ENCODE data around the gene TLCD3B. TPM values are rescaled to one million over a fixed set of nuclear protein-coding genes. Genes with fewer than 3 reads are reported as not detected.

Gene TLCD3B
- polyA plus RNA-seq, 1 donor from 2014 or later, result 18.9 TPM

DNA sequence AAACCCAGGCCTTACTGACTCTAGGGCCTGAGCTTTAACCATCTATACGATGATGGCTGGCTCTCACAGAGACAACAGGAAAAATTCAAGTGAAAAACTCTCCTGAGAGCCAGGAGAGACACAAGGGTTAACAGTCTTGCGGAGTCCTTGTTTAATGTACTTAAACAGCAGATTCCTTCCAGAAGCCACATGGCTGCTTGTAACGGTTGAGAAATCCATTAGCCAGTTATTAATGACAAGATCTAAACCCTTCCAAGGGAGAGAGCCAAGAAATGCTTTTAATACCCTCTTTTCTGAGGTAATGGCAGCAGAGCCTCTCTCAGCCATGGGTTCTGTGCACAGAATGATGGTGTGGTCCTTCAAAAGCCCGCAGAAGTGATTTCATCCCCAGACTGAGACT is 29.3 kb upstream of the TLCD3B start:
- H3K27me3 ChIP-seq (ENCODE audit: insufficient read depth, low read depth, low read length), result no peaks in the 10 kb centered on the region
- no peaks in the 10 kb centered on the region for H3K9me3 ChIP-seq (ENCODE audit: low read length)
- no peak overlapping the region for H3K9ac ChIP-seq (ENCODE audit: low read length)
- H3K4me3 ChIP-seq (ENCODE audit: low read length), result no peak overlapping the region
- no peaks in the 10 kb centered on the region for H3K36me3 ChIP-seq (ENCODE audit: insufficient read depth, low read length)
- no peaks in the 10 kb centered on the region for H4K20me1 ChIP-seq (ENCODE audit: insufficient read depth)
- H3K27ac ChIP-seq (ENCODE audit: low read length), result no peak overlapping the region
- no peaks in the 10 kb centered on the region for H3K79me2 ChIP-seq (replicated peaks; ENCODE audit: insufficient read depth, low read length)
- H3K9me2 ChIP-seq (ENCODE audit: insufficient read depth, low read length), result no peaks in the 10 kb centered on the region
- no peaks in the 10 kb centered on the region for H3F3A ChIP-seq (ENCODE audit: insufficient read depth, low read length, poor library complexity, severe bottlenecking)
- no peak overlapping the region for H2AFZ ChIP-seq (ENCODE audit: low read depth, low read length)
- TF ChIP-seq RAD21 (conservative IDR thresholded peaks at IDR 0.05) (no peak), CTCF (IDR thresholded peaks at IDR 0.05; ENCODE audit: poor library complexity, severe bottlenecking) (no peak), POLR2AphosphoS5 (IDR thresholded peaks at IDR 0.05) (no peak), TAF1 (IDR thresholded peaks at IDR 0.05; ENCODE audit: low read depth) (no peak), EP300 (conservative IDR thresholded peaks at IDR 0.05; ENCODE audit: poor library complexity, severe bottlenecking) (no peak), MXI1 (conservative IDR thresholded peaks at IDR 0.05; ENCODE audit: poor library complexity, severe bottlenecking) (no peak), SMC3 (conservative IDR thresholded peaks at IDR 0.05; ENCODE audit: poor library complexity) (no peak), EZH2 (IDR thresholded peaks at IDR 0.05; ENCODE audit: borderline replicate concordance, insufficient read depth, low read length, poor library complexity, severe bottlenecking) (no peak)
- TF ChIP-seq, protein P1, sequence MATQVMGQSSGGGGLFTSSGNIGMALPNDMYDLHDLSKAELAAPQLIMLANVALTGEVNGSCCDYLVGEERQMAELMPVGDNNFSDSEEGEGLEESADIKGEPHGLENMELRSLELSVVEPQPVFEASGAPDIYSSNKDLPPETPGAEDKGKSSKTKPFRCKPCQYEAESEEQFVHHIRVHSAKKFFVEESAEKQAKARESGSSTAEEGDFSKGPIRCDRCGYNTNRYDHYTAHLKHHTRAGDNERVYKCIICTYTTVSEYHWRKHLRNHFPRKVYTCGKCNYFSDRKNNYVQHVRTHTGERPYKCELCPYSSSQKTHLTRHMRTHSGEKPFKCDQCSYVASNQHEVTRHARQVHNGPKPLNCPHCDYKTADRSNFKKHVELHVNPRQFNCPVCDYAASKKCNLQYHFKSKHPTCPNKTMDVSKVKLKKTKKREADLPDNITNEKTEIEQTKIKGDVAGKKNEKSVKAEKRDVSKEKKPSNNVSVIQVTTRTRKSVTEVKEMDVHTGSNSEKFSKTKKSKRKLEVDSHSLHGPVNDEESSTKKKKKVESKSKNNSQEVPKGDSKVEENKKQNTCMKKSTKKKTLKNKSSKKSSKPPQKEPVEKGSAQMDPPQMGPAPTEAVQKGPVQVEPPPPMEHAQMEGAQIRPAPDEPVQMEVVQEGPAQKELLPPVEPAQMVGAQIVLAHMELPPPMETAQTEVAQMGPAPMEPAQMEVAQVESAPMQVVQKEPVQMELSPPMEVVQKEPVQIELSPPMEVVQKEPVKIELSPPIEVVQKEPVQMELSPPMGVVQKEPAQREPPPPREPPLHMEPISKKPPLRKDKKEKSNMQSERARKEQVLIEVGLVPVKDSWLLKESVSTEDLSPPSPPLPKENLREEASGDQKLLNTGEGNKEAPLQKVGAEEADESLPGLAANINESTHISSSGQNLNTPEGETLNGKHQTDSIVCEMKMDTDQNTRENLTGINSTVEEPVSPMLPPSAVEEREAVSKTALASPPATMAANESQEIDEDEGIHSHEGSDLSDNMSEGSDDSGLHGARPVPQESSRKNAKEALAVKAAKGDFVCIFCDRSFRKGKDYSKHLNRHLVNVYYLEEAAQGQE (IDR thresholded peaks at IDR 0.05; ENCODE audit: borderline replicate concordance), result no peak
- no peak overlapping the region for H3K4me2 ChIP-seq (ENCODE audit: low read length)

DNA sequence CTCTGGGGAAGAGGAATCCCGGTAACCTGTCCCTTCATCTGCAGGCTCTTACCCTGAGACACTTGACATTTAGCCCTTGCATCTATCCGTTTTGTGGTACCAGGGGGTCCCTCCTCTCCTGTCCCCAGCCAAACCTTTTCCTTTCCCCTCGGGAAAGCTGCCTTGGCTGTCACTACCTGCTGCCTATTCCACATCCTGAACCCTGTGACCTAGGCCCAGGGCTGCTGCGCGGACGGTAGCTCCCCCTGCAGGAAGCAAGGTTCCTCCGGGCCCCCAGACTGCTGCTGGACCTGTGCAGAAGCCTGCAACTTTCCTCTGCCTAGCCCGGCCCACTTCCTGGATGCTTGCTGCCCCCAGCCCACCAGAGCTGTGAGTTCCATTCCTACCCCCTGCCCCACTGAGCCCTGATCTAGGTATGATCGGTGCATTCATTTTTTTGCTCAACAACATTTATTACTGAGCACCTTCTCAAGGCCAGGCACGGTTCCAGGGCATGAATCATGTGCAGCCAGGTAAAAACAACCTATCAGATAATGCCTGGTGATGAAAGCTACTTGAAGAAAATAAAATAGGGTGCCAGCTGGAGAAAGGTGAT is 24.0 kb upstream of the TLCD3B start:
- Histone ChIP-seq H3K9me2 (ENCODE audit: insufficient read depth, low read length) (no peaks in the 10 kb centered on the region), H4K20me1 (ENCODE audit: insufficient read depth) (no peaks in the 10 kb centered on the region), H3K4me3 (ENCODE audit: low read length) (no peak overlapping the region), H2AFZ (ENCODE audit: low read depth, low read length) (no peak overlapping the region), H3K27me3 (ENCODE audit: insufficient read depth, low read depth, low read length) (no peaks in the 10 kb centered on the region), H3K9me3 (ENCODE audit: low read length) (no peaks in the 10 kb centered on the region), H3K9ac (ENCODE audit: low read length) (no peak overlapping the region), H3K4me2 (ENCODE audit: low read length) (no peak overlapping the region), H3F3A (ENCODE audit: insufficient read depth, low read length, poor library complexity, severe bottlenecking) (no peaks in the 10 kb centered on the region), H3K36me3 (ENCODE audit: insufficient read depth, low read length) (no peaks in the 10 kb centered on the region), H3K27ac (ENCODE audit: low read length) (no peak overlapping the region), H3K79me2 (replicated peaks; ENCODE audit: insufficient read depth, low read length) (peaks cover 10% of the 10 kb centered on the region)
- TF ChIP-seq RAD21 (conservative IDR thresholded peaks at IDR 0.05) (no peak), CTCF (IDR thresholded peaks at IDR 0.05; ENCODE audit: poor library complexity, severe bottlenecking) (peak; percentile 39), POLR2AphosphoS5 (IDR thresholded peaks at IDR 0.05) (no peak), SMC3 (conservative IDR thresholded peaks at IDR 0.05; ENCODE audit: poor library complexity) (no peak)

Measured in neural cell (in vitro differentiated cells).